A549 (cell line): Measurements from ENCODE around the gene NOX3.

Experiments
- EP300 ChIP-seq, 2 experiments: fragments of >200 bp; sonication (Bioruptor Twin); formaldehyde crosslinking; IDR thresholded peaks; 2 replicates in 1 of 2; 3 replicates in 1 of 2; pipeline ENCODE4 v1.6.1; 2016 to 2017
- RAD21 ChIP-seq, 2 experiments: fragments of >200 bp in 1 of 2; sonication (Bioruptor Twin) in 1 of 2; formaldehyde crosslinking in 1 of 2; IDR thresholded peaks in 1 of 2; conservative IDR thresholded peaks in 1 of 2; 2 replicates in 1 of 2; 3 replicates in 1 of 2; pipeline ENCODE4 v1.6.1; 2012 to 2018; ENCODE audit warnings: inconsistent platforms in 1 of 2
- RFX5 ChIP-seq: fragments of 450-650 bp; IDR thresholded peaks from 2 replicates; pipeline ENCODE4 v1.7.1; 2014; ENCODE audit warnings: antibody characterized with exemption, mild to moderate bottlenecking, moderate library complexity
- TF ChIP-seq, protein P1 (sequence below): fragments of >200 bp; sonication (Bioruptor Twin); formaldehyde crosslinking; IDR thresholded peaks from 3 replicates; pipeline ENCODE4 v1.5.1; 2016

DNA sequence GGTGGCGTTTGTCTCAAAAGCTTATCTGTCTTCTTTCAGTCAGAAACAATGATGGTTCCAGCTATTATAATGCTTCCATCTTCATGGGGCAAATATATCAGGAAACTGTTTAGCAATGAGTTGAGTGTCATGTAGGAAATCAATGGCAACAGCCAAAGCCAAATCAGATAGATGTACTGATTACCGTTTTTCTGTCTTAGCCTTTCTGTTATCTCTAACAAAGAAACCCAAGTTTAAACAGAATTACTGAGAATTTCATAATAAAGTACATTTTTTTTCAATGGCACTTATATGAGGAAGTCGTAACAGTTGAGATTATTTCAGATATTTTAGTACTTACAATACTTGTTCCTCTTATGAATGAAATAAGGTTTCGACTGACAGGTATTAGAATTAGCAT lies 1.2 kb downstream of the NOX3 start:
- TF ChIP-seq RFX5 (no peak), RAD21 (conservative IDR thresholded peaks at IDR 0.05 in 1 of 2, IDR thresholded peaks at IDR 0.05 in 1 of 2) (no peak), EP300 (IDR thresholded peaks at IDR 0.05) (no peak)
- TF ChIP-seq, protein P1, sequence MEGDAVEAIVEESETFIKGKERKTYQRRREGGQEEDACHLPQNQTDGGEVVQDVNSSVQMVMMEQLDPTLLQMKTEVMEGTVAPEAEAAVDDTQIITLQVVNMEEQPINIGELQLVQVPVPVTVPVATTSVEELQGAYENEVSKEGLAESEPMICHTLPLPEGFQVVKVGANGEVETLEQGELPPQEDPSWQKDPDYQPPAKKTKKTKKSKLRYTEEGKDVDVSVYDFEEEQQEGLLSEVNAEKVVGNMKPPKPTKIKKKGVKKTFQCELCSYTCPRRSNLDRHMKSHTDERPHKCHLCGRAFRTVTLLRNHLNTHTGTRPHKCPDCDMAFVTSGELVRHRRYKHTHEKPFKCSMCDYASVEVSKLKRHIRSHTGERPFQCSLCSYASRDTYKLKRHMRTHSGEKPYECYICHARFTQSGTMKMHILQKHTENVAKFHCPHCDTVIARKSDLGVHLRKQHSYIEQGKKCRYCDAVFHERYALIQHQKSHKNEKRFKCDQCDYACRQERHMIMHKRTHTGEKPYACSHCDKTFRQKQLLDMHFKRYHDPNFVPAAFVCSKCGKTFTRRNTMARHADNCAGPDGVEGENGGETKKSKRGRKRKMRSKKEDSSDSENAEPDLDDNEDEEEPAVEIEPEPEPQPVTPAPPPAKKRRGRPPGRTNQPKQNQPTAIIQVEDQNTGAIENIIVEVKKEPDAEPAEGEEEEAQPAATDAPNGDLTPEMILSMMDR: no peak
